ENCODE results near the gene CASP9. TPM values are rescaled to one million over a fixed set of nuclear protein-coding genes. Genes with fewer than 3 reads are reported as not detected.

Gene CASP9
- total RNA-seq (10 to 100 TPM; 34.8 to 48.5 TPM), polyA plus RNA-seq (ENCODE audit: insufficient read depth, low read depth, low replicate concordance) (33.8 TPM)
- long read RNA-seq, donor 1, partial matches to known transcripts = 5 of 12 reads
- long read RNA-seq, donor 1, other reads (novel, unspliced or antisense) = 0 of 12 reads
- long read RNA-seq, donor 2 = 0 reads

- intact Hi-C loops (cut with DNase I; ENCODE audit: low total_unique reads) = no loop called here
- TF ChIP-seq POLR2A (IDR thresholded peaks at IDR 0.05) = no peak
- TF ChIP-seq, protein P1, sequence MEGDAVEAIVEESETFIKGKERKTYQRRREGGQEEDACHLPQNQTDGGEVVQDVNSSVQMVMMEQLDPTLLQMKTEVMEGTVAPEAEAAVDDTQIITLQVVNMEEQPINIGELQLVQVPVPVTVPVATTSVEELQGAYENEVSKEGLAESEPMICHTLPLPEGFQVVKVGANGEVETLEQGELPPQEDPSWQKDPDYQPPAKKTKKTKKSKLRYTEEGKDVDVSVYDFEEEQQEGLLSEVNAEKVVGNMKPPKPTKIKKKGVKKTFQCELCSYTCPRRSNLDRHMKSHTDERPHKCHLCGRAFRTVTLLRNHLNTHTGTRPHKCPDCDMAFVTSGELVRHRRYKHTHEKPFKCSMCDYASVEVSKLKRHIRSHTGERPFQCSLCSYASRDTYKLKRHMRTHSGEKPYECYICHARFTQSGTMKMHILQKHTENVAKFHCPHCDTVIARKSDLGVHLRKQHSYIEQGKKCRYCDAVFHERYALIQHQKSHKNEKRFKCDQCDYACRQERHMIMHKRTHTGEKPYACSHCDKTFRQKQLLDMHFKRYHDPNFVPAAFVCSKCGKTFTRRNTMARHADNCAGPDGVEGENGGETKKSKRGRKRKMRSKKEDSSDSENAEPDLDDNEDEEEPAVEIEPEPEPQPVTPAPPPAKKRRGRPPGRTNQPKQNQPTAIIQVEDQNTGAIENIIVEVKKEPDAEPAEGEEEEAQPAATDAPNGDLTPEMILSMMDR (IDR thresholded peaks at IDR 0.05) = no peak
- no peak for DNase-seq
- Histone ChIP-seq H3K4me3 (peak within 1 kb of the TSS; percentile 74 to 84), H3K27ac (peak within 1 kb of the TSS; percentile 98), H3K36me3 (ENCODE audit: low read depth, missing control alignments) (no peaks in the 10 kb centered on the region), H3K9me3 (no peaks in the 10 kb centered on the region), H3K4me1 (peaks cover 31% of the 10 kb centered on the region), H3K27me3 (no peaks in the 10 kb centered on the region)
- 1% methylated on average over 13 of the region's 27 CpGs; no CpG with 5 or more reads in 1 of the 2 donors for WGBS, 2 donors
These were observed at the start of gene CASP9 for GRCh38 chr1:15524021-15524282. TSS of gene CASP9 (minus strand) at chr1:15524215. CDS start at chr1:15524200, 15 bp downstream.

DNA sequence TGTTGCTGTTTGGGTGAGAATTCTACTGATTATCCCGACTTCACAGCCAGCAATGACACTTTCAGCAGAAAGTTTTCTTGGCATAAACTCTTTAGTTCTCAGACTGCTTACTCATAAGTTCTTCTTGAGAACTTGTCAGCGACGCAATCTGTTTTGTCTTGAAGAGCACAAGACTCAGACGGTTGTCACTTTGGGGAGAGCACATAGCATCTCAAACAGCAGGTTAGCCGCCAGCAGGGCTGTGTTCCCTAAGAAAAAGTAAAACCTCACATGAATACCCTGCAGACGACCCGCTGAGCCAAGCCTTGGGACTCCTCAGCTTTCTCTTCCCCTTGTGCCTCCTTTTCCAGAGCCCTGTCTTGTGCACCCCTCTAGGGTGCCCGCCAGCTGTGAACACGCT lies 49.5 kb upstream of the CASP9 start:
- Histone ChIP-seq H3K27ac (no peak overlapping the region), H3K4me1 (no peaks in the 10 kb centered on the region), H3K9me3 (no peaks in the 10 kb centered on the region), H3K4me3 (no peak overlapping the region), H3K36me3 (ENCODE audit: low read depth, missing control alignments) (no peaks in the 10 kb centered on the region), H3K27me3 (no peaks in the 10 kb centered on the region)
- intact Hi-C loops (cut with DNase I; ENCODE audit: low total_unique reads) = no loop called here
- DNase-seq = no peak
- 81 to 84% methylated on average over 9 of the region's 9 CpGs for WGBS, 2 donors
- TF ChIP-seq POLR2A (IDR thresholded peaks at IDR 0.05) = no peak
- TF ChIP-seq, protein P1 (IDR thresholded peaks at IDR 0.05) = no peak

DNA sequence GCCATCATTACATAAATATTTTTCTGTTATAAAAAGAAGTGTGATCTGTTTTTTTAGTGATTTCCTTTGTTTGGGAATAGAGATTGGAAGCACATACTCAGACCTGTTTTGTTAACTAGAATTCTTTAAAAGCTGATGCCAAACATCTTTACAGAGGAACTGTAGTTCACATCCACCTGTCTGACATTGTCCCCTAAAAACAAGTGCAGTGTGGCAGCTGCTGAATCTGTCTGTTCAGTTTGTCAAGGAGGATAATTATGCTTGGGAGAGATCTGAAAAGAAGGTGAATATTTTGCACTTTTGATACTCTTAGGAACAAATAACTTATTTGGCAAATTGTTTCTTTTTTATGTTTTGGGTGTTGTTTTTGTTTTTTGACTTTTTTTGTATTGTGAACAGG lies 47.3 kb upstream of the CASP9 start:
- no peaks in the 10 kb centered on the region for H3K4me1 ChIP-seq
- H3K36me3 ChIP-seq (ENCODE audit: low read depth, missing control alignments) = no peaks in the 10 kb centered on the region
- DNase-seq = no peak
- H3K9me3 ChIP-seq = no peaks in the 10 kb centered on the region
- TF ChIP-seq POLR2A (IDR thresholded peaks at IDR 0.05) = no peak
- TF ChIP-seq, protein P1 (IDR thresholded peaks at IDR 0.05) = no peak
- no peak overlapping the region for H3K27ac ChIP-seq
- no peaks in the 10 kb centered on the region for H3K27me3 ChIP-seq
- H3K4me3 ChIP-seq = no peak overlapping the region
- intact Hi-C loops (cut with DNase I; ENCODE audit: low total_unique reads) = no loop called here

DNA sequence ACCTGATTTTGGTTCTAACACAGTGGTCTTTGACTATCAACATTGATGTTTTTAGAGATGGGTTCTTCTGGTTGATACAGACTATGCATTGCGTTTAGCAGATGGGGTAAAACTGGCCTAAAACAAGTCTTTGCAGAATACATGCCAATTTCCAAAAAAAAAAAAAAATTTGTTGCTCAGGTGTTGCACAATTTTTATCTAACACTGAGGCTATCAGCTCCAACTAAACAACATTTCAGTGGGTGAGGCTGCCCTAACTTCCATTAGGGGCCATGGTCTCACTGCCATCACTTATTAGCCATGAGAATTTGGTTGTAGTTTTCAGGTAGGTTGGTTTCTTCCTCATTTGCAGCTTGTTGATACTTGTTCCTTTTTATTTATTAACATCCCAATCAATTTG lies 46.8 kb upstream of the CASP9 start:
- H3K27ac ChIP-seq = no peak overlapping the region
- no peak for DNase-seq
- H3K36me3 ChIP-seq (ENCODE audit: low read depth, missing control alignments) = no peaks in the 10 kb centered on the region
- H3K4me3 ChIP-seq = no peak overlapping the region
- WGBS, 2 donors = 87 to 89% methylated on average over 1 of the region's 1 CpG
- H3K9me3 ChIP-seq = no peaks in the 10 kb centered on the region
- no peaks in the 10 kb centered on the region for H3K27me3 ChIP-seq
- TF ChIP-seq POLR2A (IDR thresholded peaks at IDR 0.05) = no peak
- TF ChIP-seq, protein P1 (IDR thresholded peaks at IDR 0.05) = no peak
- intact Hi-C loops (cut with DNase I; ENCODE audit: low total_unique reads) = no loop called here
- H3K4me1 ChIP-seq = no peaks in the 10 kb centered on the region

GRCh38 chr1:15568387-15569073 lies 44.5 kb upstream of the CASP9 start:
- 92% methylated on average over 18 of the region's 18 CpGs for WGBS, 2 donors
- H3K4me1 ChIP-seq = no peaks in the 10 kb centered on the region
- H3K9me3 ChIP-seq = no peaks in the 10 kb centered on the region
- H3K27ac ChIP-seq = no peak overlapping the region
- no peak overlapping the region for H3K4me3 ChIP-seq
- intact Hi-C loops (cut with DNase I; ENCODE audit: low total_unique reads) = no loop called here
- H3K36me3 ChIP-seq (ENCODE audit: low read depth, missing control alignments) = no peaks in the 10 kb centered on the region
- DNase-seq = no peak
- TF ChIP-seq, protein P1 (IDR thresholded peaks at IDR 0.05) = no peak
- no peaks in the 10 kb centered on the region for H3K27me3 ChIP-seq

Data from testis (tissue), 5 donors.